OCI-LY1 (cell line): ENCODE measurements around the gene LHX3.

Source experiments
- H2AFZ ChIP-seq: fragments of 200-600 bp; sonication (generic), shearing (Covaris generic); 2 replicates; pipeline ENCODE4 v1.6.0; 2014; ENCODE audit warnings: antibody characterized with exemption, mild to moderate bottlenecking, low read length
- H3F3A ChIP-seq: fragments of 200-600 bp; sonication (generic), shearing (Covaris generic); 2 replicates; pipeline ENCODE4 v1.6.0; 2014; ENCODE audit warnings: mild to moderate bottlenecking, antibody characterized with exemption, low read length, moderate library complexity; ENCODE audit not compliant: insufficient read depth
- H3K27ac ChIP-seq: fragments of 200-600 bp; sonication (generic); 2 replicates; pipeline ENCODE4 v1.5.1; 2014; ENCODE audit warnings: low read length, mixed run types, mild to moderate bottlenecking, low read depth; ENCODE audit not compliant: poor library complexity, severe bottlenecking
- H3K27me3 ChIP-seq: fragments of 200-600 bp; sonication (generic); 2 replicates; pipeline ENCODE4 v1.6.0; 2014; ENCODE audit warnings: antibody characterized with exemption, mild to moderate bottlenecking, low read length, moderate library complexity; ENCODE audit not compliant: insufficient read depth
- H3K36me3 ChIP-seq: fragments of 200-600 bp; sonication (generic); 2 replicates; pipeline ENCODE4 v1.6.1; 2014; ENCODE audit warnings: mild to moderate bottlenecking, antibody characterized with exemption, low read length, moderate library complexity, mixed read lengths; ENCODE audit not compliant: insufficient read depth
- H3K4me1 ChIP-seq: fragments of 200-600 bp; sonication (generic); 2 replicates; pipeline ENCODE4 v1.5.1; 2014; ENCODE audit warnings: mild to moderate bottlenecking, low read length, moderate library complexity; ENCODE audit not compliant: insufficient read depth, severe bottlenecking
- H3K4me2 ChIP-seq: fragments of 200-600 bp; sonication (generic), shearing (Covaris generic); 2 replicates; pipeline ENCODE4 v1.6.1; 2014; ENCODE audit warnings: low read length
- H3K4me3 ChIP-seq: fragments of 200-600 bp; sonication (generic); 2 replicates; pipeline ENCODE4 v1.5.1; 2014; ENCODE audit warnings: low read length, low read depth, mild to moderate bottlenecking, mixed read lengths; ENCODE audit not compliant: poor library complexity, severe bottlenecking
- H3K79me2 ChIP-seq: fragments of 200-600 bp; shearing (Covaris generic); 2 replicates; pipeline ENCODE4 v1.6.1; 2016; ENCODE audit warnings: mixed run types, low read length, mixed read lengths; ENCODE audit not compliant: insufficient read depth
- H3K9ac ChIP-seq: fragments of 200-600 bp; sonication (generic), shearing (Covaris generic); 2 replicates; pipeline ENCODE4 v1.6.1; 2014; ENCODE audit warnings: mild to moderate bottlenecking, low read length, mixed read lengths
- H3K9me2 ChIP-seq: fragments of 200-600 bp; sonication (generic), shearing (Covaris generic); 2 replicates; pipeline ENCODE4 v1.6.1; 2014; ENCODE audit warnings: low read depth, mild to moderate bottlenecking, low read length, mixed read lengths
- H3K9me3 ChIP-seq: fragments of 200-600 bp; shearing (Covaris generic); 2 replicates; pipeline ENCODE4 v1.6.1; 2014; ENCODE audit warnings: low read length, mixed read lengths
- H4K20me1 ChIP-seq: fragments of 200-600 bp; sonication (generic), shearing (Covaris generic); 2 replicates; pipeline ENCODE4 v1.6.0; 2016; ENCODE audit warnings: mild to moderate bottlenecking, low read length; ENCODE audit not compliant: insufficient read depth
- EZH2 ChIP-seq: fragments of 200-600 bp; sonication (generic), shearing (Covaris generic); IDR thresholded peaks from 2 replicates; pipeline ENCODE4 v1.8.0; 2017; ENCODE audit warnings: borderline replicate concordance, mixed run types, mild to moderate bottlenecking, antibody characterized with exemption, low read length, moderate library complexity, mixed read lengths
- TF ChIP-seq, protein P1 (sequence below): fragments of 200-600 bp; sonication (generic), shearing (Covaris generic); IDR thresholded peaks from 2 replicates; pipeline ENCODE4 v1.5.1; 2017; ENCODE audit warnings: mild to moderate bottlenecking, antibody characterized with exemption, low read length, moderate library complexity, mixed read lengths

The LHX3 gene

DNA sequence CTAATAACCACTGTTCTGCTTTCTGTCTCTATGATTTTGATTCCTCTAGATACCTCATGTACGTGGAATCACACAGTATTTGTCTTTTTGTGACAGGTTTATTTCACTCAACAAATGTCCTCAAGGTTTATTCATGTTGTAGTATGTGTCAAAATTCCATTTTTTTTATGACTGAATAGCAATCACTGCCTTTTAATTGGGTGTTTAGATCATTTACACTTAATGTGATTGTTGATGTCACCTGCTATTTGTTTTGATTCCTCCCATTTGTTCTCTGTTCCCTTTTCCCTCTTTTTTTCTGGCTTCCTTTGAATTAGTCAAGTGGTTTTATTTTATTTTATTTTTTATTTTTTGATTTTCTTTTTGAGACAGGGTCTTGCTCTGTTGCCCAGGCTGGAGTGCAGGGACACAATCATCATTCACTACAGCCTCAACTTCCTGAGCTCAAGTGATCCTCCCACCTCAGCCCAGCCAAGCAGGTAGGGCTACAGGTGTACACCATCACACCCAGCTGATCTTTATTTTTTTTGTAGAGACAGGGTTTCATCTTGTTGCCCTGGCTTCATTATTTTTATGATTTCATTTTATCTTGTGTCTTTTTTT lies 41.6 kb downstream of the LHX3 start:
- Histone ChIP-seq H3K27me3 (no peaks in the 10 kb centered on the region), H3K79me2 (no peaks in the 10 kb centered on the region), H3K4me3 (no peak overlapping the region), H2AFZ (no peak overlapping the region), H3K4me2 (no peak overlapping the region), H3K27ac (no peak overlapping the region), H3K9ac (no peak overlapping the region), H3K36me3 (no peaks in the 10 kb centered on the region), H3K9me2 (no peaks in the 10 kb centered on the region), H3K4me1 (no peaks in the 10 kb centered on the region), H4K20me1 (no peaks in the 10 kb centered on the region), H3K9me3 (no peaks in the 10 kb centered on the region), H3F3A (no peaks in the 10 kb centered on the region)
- TF ChIP-seq EZH2 = no peak
- TF ChIP-seq, protein P1, sequence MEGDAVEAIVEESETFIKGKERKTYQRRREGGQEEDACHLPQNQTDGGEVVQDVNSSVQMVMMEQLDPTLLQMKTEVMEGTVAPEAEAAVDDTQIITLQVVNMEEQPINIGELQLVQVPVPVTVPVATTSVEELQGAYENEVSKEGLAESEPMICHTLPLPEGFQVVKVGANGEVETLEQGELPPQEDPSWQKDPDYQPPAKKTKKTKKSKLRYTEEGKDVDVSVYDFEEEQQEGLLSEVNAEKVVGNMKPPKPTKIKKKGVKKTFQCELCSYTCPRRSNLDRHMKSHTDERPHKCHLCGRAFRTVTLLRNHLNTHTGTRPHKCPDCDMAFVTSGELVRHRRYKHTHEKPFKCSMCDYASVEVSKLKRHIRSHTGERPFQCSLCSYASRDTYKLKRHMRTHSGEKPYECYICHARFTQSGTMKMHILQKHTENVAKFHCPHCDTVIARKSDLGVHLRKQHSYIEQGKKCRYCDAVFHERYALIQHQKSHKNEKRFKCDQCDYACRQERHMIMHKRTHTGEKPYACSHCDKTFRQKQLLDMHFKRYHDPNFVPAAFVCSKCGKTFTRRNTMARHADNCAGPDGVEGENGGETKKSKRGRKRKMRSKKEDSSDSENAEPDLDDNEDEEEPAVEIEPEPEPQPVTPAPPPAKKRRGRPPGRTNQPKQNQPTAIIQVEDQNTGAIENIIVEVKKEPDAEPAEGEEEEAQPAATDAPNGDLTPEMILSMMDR = no peak

- Histone ChIP-seq H3K4me3 (no peak overlapping the region), H3K9me3 (no peaks in the 10 kb centered on the region), H3K9me2 (no peaks in the 10 kb centered on the region), H4K20me1 (no peaks in the 10 kb centered on the region), H3K27ac (no peak overlapping the region), H3K27me3 (0 out of 2 replicates have a peak, but pooled peaks cover 4% of the 10 kb centered on the region), H3K9ac (no peak overlapping the region), H3K36me3 (no peaks in the 10 kb centered on the region), H2AFZ (no peak overlapping the region), H3F3A (no peaks in the 10 kb centered on the region), H3K4me2 (no peak overlapping the region), H3K79me2 (no peaks in the 10 kb centered on the region), H3K4me1 (no peaks in the 10 kb centered on the region)
- no peak for TF ChIP-seq EZH2
- TF ChIP-seq, protein P1 = no peak
Measured at GRCh38 chr9:136160995-136161610, 43.8 kb downstream of the LHX3 start.

DNA sequence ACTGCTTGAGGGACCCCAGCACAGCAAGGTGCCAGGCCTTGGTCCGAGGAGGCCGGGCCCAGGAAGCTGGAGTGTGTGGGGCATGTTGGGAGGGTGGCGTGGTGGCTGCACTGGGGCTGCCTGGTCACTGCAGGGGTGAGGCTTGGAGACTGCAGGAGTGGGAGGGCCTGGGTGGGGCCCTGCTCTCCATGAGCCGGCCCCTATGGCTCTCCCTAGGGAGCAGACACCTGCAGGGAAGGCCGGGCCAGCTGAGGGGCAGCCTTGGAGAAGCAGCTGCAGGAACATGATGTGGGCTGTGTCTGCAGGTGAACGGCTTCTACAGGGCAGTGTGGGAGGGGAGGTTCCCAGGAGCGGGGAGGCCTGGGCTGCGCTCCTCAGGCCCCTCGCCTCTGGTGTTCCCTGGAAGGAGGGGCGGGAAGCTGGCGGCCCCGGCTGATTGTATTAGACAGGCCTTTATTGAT lies 44.5 kb downstream of the LHX3 start:
- Histone ChIP-seq H3K36me3 (no peaks in the 10 kb centered on the region), H3K4me1 (no peaks in the 10 kb centered on the region), H3K9me2 (no peaks in the 10 kb centered on the region), H3K4me2 (no peak overlapping the region), H3K4me3 (no peak overlapping the region), H2AFZ (no peak overlapping the region), H3K79me2 (no peaks in the 10 kb centered on the region), H4K20me1 (no peaks in the 10 kb centered on the region), H3K9ac (no peak overlapping the region), H3K27ac (no peak overlapping the region), H3K9me3 (no peaks in the 10 kb centered on the region), H3K27me3 (0 out of 2 replicates have a peak, but pooled peaks cover 4% of the 10 kb centered on the region), H3F3A (no peaks in the 10 kb centered on the region)
- TF ChIP-seq, protein P1 = no peak
- no peak for TF ChIP-seq EZH2
